LNCAP (cell line): Measurements from ENCODE around the gene FBXL19.

Source experiments
- TF ChIP-seq, protein P1 (sequence below): fragments of 450-650 bp; IDR thresholded peaks from 2 replicates; pipeline ENCODE4 v1.5.1; 2017; ENCODE audit warnings: mild to moderate bottlenecking

Gene FBXL19

DNA sequence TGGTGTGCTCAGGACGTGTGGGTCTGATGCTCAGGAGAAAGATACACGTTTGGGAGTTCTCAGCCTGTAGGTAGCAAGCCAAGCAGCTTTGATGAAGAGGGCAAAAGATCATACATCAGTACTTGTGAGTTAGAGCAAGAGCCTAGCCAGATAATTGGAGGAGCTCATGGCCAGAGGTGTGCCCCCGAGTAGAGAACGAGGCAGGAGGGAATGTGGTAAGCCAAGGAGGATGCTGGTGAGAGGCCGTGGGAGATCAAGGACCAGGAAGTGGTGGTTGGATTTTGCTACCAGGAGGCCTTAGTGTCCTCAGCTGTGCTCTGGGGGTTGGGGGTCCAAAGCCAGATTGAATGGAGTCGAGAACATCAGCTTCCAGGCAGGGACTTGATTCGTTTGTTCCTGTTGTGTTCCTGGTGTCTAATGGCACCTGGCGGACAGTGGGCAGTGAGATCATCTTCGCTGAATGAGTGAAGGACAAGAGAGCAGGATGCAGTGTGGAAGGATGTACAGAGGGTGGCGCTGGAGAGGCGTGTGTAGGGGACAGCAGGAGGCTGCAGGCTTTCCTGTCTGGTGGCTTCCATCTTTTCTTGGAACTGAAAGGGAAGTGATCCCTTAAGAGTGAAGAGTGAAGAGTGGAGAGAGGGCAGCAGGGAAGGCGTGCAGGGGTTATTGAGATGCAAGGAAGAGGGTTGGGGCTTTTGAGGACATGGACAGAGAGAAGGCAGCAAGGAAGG is 11.6 kb downstream of the FBXL19 start:
- TF ChIP-seq, protein P1, sequence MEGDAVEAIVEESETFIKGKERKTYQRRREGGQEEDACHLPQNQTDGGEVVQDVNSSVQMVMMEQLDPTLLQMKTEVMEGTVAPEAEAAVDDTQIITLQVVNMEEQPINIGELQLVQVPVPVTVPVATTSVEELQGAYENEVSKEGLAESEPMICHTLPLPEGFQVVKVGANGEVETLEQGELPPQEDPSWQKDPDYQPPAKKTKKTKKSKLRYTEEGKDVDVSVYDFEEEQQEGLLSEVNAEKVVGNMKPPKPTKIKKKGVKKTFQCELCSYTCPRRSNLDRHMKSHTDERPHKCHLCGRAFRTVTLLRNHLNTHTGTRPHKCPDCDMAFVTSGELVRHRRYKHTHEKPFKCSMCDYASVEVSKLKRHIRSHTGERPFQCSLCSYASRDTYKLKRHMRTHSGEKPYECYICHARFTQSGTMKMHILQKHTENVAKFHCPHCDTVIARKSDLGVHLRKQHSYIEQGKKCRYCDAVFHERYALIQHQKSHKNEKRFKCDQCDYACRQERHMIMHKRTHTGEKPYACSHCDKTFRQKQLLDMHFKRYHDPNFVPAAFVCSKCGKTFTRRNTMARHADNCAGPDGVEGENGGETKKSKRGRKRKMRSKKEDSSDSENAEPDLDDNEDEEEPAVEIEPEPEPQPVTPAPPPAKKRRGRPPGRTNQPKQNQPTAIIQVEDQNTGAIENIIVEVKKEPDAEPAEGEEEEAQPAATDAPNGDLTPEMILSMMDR = no peak

DNA sequence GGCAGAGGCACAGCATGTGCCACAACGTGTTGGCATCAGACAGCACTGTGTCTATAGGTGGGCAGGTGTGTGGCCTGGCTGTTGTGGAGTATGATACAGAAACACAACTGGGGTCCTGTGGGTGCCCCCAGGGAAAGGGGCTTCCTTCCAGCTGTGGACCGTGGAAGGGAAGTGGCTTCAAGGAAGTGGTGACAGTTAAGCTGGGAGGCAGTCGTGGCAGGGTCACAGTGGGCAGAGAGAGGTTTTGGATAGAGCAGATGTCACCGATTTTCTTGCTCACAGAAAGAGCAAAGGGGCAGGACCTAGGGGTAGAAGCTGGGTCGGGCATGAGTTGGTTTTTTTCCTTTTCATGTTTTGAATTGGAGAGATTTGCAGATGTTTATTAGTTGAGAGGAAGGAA is 14.3 kb downstream of the FBXL19 start:
- TF ChIP-seq, protein P1 = no peak

DNA sequence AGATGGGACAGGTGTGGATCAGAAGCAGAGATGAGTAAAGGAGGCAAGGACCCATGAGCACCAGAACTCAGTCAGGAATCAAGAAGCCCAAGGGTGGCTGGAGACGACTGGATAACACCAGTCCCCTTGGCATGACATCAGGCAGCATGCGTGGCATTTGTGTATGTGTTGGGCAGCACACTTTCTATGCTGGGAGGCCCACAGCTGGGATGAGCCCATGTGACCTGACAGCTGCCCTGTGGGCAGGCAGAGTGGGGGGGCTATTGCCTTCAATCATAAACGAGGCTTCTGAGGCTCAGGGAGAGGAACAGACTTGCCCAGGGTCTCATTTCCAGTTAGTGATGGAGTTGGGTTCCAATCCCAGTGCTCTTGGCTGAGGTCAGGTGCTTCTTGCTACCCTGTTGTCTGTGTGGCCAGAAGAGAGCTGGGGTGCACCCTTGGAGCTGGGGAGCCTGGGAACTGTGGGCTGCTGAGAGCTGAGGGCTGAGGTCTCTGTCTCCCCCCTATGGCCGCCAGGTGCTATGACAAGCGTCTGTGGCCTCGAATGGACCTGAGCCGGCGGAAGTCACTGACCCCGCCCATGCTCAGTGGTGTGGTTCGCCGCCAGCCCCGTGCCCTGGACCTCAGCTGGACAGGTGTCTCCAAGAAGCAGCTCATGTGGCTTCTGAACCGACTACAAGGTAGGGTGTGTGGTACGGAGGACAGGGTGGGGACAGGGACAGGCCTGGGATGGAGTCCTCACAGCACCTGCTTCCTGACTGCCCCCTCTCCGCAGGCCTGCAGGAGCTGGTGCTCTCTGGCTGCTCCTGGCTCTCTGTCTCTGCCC is 18.4 kb downstream of the FBXL19 start:
- TF ChIP-seq, protein P1 = peak; percentile 85

DNA sequence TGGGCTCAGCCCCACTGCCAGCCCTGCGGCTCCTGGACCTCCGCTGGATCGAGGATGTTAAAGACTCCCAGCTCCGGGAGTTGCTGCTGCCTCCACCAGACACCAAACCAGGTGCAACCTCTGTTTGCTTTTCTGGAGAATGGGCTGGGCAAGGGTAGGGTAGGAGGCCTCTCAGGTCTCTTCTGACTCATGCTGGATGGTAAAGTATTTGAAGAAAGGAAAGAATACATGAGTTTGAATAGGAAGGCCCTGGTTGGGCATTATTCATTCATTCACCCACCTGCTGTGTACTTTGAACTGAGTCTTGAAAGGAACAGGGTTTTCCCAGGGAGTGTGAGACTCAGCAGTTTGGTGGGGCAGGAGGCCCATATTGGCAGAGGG is 19.0 kb downstream of the FBXL19 start:
- TF ChIP-seq, protein P1 = no peak

DNA sequence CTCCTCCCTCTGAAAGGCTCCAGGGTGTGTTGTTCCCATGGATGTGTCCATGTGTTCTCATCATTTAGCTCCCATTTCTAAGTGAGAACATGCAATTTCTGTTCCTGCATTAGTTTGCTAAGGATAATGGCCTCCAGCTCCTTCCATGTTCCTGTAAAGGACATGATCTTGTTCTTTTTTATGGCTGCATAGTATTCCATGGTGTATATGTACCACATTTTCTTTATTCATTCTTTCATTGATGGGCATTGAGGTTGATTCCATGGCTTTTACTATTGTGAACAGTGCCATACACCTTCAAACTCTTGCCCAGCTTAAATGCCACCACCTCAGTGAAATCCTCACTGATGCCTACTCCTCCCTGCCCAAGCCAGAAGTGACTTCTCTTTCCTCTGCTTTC is 21.0 kb downstream of the FBXL19 start:
- TF ChIP-seq, protein P1 = no peak

DNA sequence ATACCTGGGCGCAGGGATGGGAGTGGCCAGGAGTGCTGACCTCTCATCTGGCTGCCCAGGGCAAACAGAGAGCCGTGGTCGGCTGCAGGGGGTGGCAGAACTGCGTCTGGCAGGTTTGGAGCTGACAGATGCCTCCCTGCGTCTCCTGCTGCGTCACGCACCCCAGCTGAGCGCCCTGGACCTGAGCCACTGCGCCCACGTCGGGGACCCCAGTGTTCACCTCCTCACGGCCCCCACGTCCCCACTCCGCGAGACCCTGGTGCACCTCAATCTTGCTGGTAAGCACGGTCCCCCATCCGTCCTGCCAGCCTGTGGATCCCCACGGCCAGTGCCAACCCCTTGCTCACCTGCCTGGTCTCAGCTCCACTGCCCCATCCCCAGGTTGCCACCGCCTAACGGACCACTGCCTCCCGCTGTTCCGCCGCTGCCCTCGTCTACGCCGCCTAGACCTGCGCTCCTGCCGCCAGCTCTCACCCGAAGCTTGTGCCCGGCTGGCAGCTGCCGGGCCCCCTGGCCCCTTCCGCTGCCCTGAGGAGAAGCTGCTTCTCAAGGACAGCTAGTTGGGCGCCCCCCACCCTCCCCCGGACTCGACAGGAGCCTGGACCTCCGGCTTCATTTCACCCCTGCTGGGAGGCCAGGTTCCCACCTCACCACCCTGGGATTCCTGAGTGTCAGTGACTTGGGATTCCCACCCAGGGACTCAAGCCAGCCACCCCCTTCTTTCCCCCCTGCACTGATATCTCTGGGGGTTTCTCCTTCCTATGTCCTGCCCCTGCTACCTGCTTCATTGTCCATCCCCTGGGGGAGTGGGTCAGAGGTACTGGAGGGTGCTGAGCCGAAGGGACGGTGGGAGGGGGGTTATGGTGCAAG is 23.5 kb downstream of the FBXL19 start:
- TF ChIP-seq, protein P1 = no peak

DNA sequence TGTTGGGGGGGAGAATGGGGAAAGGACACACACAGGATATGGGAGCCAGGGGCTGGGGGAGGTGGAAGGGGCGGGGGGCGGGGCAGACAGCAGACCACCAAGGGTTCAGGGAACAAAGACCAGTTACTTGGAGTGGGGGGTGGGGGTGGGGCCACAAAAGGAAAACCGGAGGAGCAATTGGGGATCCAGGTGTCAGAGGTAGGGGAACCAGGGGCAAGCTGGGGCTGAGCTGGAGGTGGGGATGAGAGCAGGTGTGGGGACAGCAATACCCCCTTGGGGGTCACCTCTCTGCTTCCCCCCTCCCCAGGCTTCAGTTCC is 24.1 kb downstream of the FBXL19 start:
- TF ChIP-seq, protein P1 = no peak
